Fibroblast of lung (primary cell): Measurements from ENCODE around the gene CDC42SE2. TPM values are rescaled to one million over a fixed set of nuclear protein-coding genes. Genes with fewer than 3 reads are reported as not detected.

Experiments
- DNase-seq, 2 donors: peaks; one replicate each; pipeline versions ENCODE4 v3.0.0 to v3.0.0-alpha.2; 2010; ENCODE audit warnings: low read depth in 2 of 2
- H2AFZ ChIP-seq: 2 replicates; pipeline ENCODE4 v1.5.1; 2012; ENCODE audit warnings: low read length, control low read depth, inconsistent platforms
- H3K27ac ChIP-seq: 2 replicates; pipeline ENCODE4 v1.5.1; 2011; ENCODE audit warnings: low read length, control low read depth; ENCODE audit not compliant: insufficient read depth
- H3K27me3 ChIP-seq: 2 replicates; pipeline ENCODE4 v1.5.1; 2011; ENCODE audit warnings: mild to moderate bottlenecking, low read length; ENCODE audit not compliant: control insufficient read depth, insufficient read depth
- H3K36me3 ChIP-seq: 2 replicates; pipeline ENCODE4 v1.5.1; 2011; ENCODE audit warnings: low read length; ENCODE audit not compliant: control insufficient read depth, insufficient read depth
- H3K4me1 ChIP-seq: 2 replicates; pipeline ENCODE4 v1.5.1; 2011; ENCODE audit warnings: low read length; ENCODE audit not compliant: control insufficient read depth, insufficient read depth; ENCODE audit errors: extremely low read depth
- H3K4me2 ChIP-seq: 2 replicates; pipeline ENCODE4 v1.5.1; 2011; ENCODE audit warnings: low read length, control low read depth; ENCODE audit not compliant: insufficient read depth; ENCODE audit errors: extremely low read depth
- H3K4me3 ChIP-seq, 4 experiments: fragments of 200-600 bp in 1 of 4; sonication (generic) in 1 of 4; replicated peaks in 1 of 4; 2 replicates each; pipeline ENCODE4 v1.5.1; 2011 to 2016; ENCODE audit warnings: low read length in 4 of 4, low read depth in 3 of 4, mild to moderate bottlenecking in 3 of 4, control low read depth in 2 of 4, inconsistent platforms in 1 of 4, mixed read lengths in 1 of 4; ENCODE audit not compliant: insufficient read depth in 1 of 4; ENCODE audit errors: control extremely low read depth in 1 of 4
- H3K79me2 ChIP-seq: 2 replicates; pipeline ENCODE4 v1.5.1; 2012; ENCODE audit warnings: mild to moderate bottlenecking, low read length, inconsistent platforms; ENCODE audit not compliant: control insufficient read depth, insufficient read depth
- H3K9ac ChIP-seq: 2 replicates; pipeline ENCODE4 v1.5.1; 2011; ENCODE audit warnings: mild to moderate bottlenecking, low read length, control low read depth; ENCODE audit not compliant: insufficient read depth
- H3K9me3 ChIP-seq: 2 replicates; pipeline ENCODE4 v1.5.1; 2012; ENCODE audit warnings: low read depth, low read length; ENCODE audit not compliant: control insufficient read depth, insufficient read depth
- H4K20me1 ChIP-seq: 2 replicates; pipeline ENCODE4 v1.5.1; 2011; ENCODE audit warnings: low read length; ENCODE audit not compliant: control insufficient read depth, insufficient read depth; ENCODE audit errors: extremely low read depth
- CTCF ChIP-seq, 2 donors: IDR thresholded peaks in 1 of 2; conservative IDR thresholded peaks in 1 of 2; 1 replicate in 1 of 2; 2 replicates in 1 of 2; pipeline ENCODE4 v1.5.1; 2011 to 2012; ENCODE audit warnings: low read length in 2 of 2, control low read depth in 1 of 2, inconsistent platforms in 1 of 2, low read depth in 1 of 2, mild to moderate bottlenecking in 1 of 2
- EZH2 ChIP-seq: IDR thresholded peaks from 2 replicates; pipeline ENCODE4 v1.5.1; 2012; ENCODE audit warnings: low read length, control low read depth, mild to moderate bottlenecking; ENCODE audit errors: missing control alignments
- polyA plus RNA-seq, 2 donors: library from polyadenylated mRNA; depleted of rRNA in 1 of 2; stranded (reverse) in 1 of 2; unstranded in 1 of 2; fragments of >200 nt; gene quantifications; 2 replicates each; pipeline ENCODE4 v1.2.1, GENCODE V29; 2011 to 2012; ENCODE audit warnings: missing spikeins in 1 of 2
- total RNA-seq: library from RNA; depleted of rRNA; stranded (reverse); fragments of >200 nt; gene quantifications from 2 replicates; pipeline ENCODE4 v1.2.1, GENCODE V29; 2014

CDC42SE2 gene
- total and polyA plus RNA-seq, 2 donors (not counting 1 experiment from before 2014, with no cell fraction given) = 26.1 to 26.5 TPM

- H3K36me3 ChIP-seq = no peaks in the 10 kb centered on the region
- H3K4me1 ChIP-seq = no peaks in the 10 kb centered on the region
- no peak overlapping the region for H3K4me3 ChIP-seq
- no peaks in the 10 kb centered on the region for H3K27me3 ChIP-seq
- no peak overlapping the region for H3K27ac ChIP-seq
- H3K4me2 ChIP-seq = no peak overlapping the region
- H3K9me3 ChIP-seq = no peaks in the 10 kb centered on the region
- peaks cover 21% of the 10 kb centered on the region for H3K79me2 ChIP-seq
- no peak overlapping the region for H2AFZ ChIP-seq
- H3K9ac ChIP-seq = no peak overlapping the region
- no peak for TF ChIP-seq EZH2
- no peak for TF ChIP-seq CTCF (conservative IDR thresholded peaks at IDR 0.05 in 1 of 2, IDR thresholded peaks at IDR 0.05 in 1 of 2; ENCODE audit: low read depth in 1 of 2, low read length in 2 of 2)
- no peak for DNase-seq
- H4K20me1 ChIP-seq = no peaks in the 10 kb centered on the region
Observed at GRCh38 chr5:131302506-131302905, 38.7 kb downstream of the CDC42SE2 start.

GRCh38 chr5:131303537-131303936, 39.7 kb downstream of the CDC42SE2 start:
- Histone ChIP-seq H3K4me3 (no peak overlapping the region), H3K36me3 (no peaks in the 10 kb centered on the region), H3K27ac (no peak overlapping the region), H2AFZ (no peak overlapping the region), H4K20me1 (no peaks in the 10 kb centered on the region), H3K9me3 (no peaks in the 10 kb centered on the region), H3K9ac (no peak overlapping the region), H3K27me3 (no peaks in the 10 kb centered on the region), H3K4me2 (no peak overlapping the region), H3K4me1 (no peaks in the 10 kb centered on the region), H3K79me2 (peaks cover 20% of the 10 kb centered on the region)
- TF ChIP-seq EZH2 = no peak
- no peak for TF ChIP-seq CTCF (conservative IDR thresholded peaks at IDR 0.05 in 1 of 2, IDR thresholded peaks at IDR 0.05 in 1 of 2; ENCODE audit: low read depth in 1 of 2, low read length in 2 of 2)
- peak; percentile 73 to 80 for DNase-seq

- Histone ChIP-seq H4K20me1 (no peaks in the 10 kb centered on the region), H3K9me3 (no peaks in the 10 kb centered on the region), H3K4me1 (no peaks in the 10 kb centered on the region), H3K4me2 (no peak overlapping the region), H3K36me3 (no peaks in the 10 kb centered on the region), H2AFZ (no peak overlapping the region), H3K27ac (no peak overlapping the region), H3K27me3 (no peaks in the 10 kb centered on the region), H3K79me2 (peaks cover 15% of the 10 kb centered on the region), H3K9ac (no peak overlapping the region), H3K4me3 (no peak overlapping the region)
- TF ChIP-seq EZH2 (no peak), CTCF (conservative IDR thresholded peaks at IDR 0.05 in 1 of 2, IDR thresholded peaks at IDR 0.05 in 1 of 2; ENCODE audit: low read depth in 1 of 2, low read length in 2 of 2) (no peak)
- no peak for DNase-seq
Observed at GRCh38 chr5:131304414-131304813, 40.6 kb downstream of the CDC42SE2 start.
